Panc1 (cell line): ENCODE data around the gene SOX9. TPM values are rescaled to one million over a fixed set of nuclear protein-coding genes. Genes with fewer than 3 reads are reported as not detected.

Source experiments
- ATAC-seq: fragments of 200-7000 bp; cut with Tn5 transposase; 2 replicates; pipeline ENCODE4 v1.9.1; 2020; ENCODE audit warnings: mild to moderate bottlenecking, moderate library complexity
- BruUV-seq: library from RNA; stranded (reverse); fragments of 400-500 nt; replicated peaks from 2 replicates; lab custom pipeline; 2021; lab: Mats Ljungman, UMichigan
- CTCF ChIA-PET: fragments of 300-600 bp; sonication (Branson Sonifier 250); formaldehyde crosslinking; loops from one replicate; lab custom pipeline; 2022; ENCODE audit warnings: antibody characterized with exemption; lab: Charles Lee
- POLR2A ChIA-PET: fragments of 300-600 bp; sonication (Branson Sonifier 250); formaldehyde crosslinking; loops from one replicate; lab custom pipeline; 2022; ENCODE audit warnings: antibody characterized with exemption; lab: Charles Lee
- DNase-seq: peaks from one replicate; pipeline ENCODE4 v3.0.0-alpha.2; 2010; ENCODE audit warnings: low read depth, low spot score
- H3K27ac ChIP-seq: 2 replicates; pipeline ENCODE4 v1.5.1; 2011; ENCODE audit warnings: mild to moderate bottlenecking, low read length, inconsistent platforms
- H3K27me3 ChIP-seq: fragments of 200-500 bp; sonication (Bioruptor generic); 2 replicates; pipeline ENCODE4 v1.6.0; 2014; ENCODE audit warnings: low read length, inconsistent platforms; ENCODE audit not compliant: control insufficient read depth, insufficient read depth
- H3K36me3 ChIP-seq: fragments of 200-500 bp; sonication (Bioruptor generic); 2 replicates; pipeline ENCODE4 v1.5.1; 2014; ENCODE audit warnings: inconsistent platforms, mild to moderate bottlenecking, low read length, moderate library complexity; ENCODE audit not compliant: control insufficient read depth, insufficient read depth
- H3K4me1 ChIP-seq: 2 replicates; pipeline ENCODE4 v1.5.1; 2011; ENCODE audit warnings: inconsistent platforms, mild to moderate bottlenecking, low read length, moderate library complexity; ENCODE audit not compliant: control insufficient read depth, insufficient read depth
- H3K4me3 ChIP-seq, 2 experiments: 2 replicates each; pipeline ENCODE4 v1.5.1; 2011 to 2012; ENCODE audit warnings: low read depth in 2 of 2, low read length in 2 of 2, mild to moderate bottlenecking in 2 of 2, inconsistent platforms in 1 of 2, moderate library complexity in 1 of 2
- H3K9me3 ChIP-seq: fragments of 200-500 bp; sonication (Bioruptor generic); 2 replicates; pipeline ENCODE4 v1.5.1; 2014; ENCODE audit warnings: low read depth, mild to moderate bottlenecking, inconsistent platforms, low read length, moderate library complexity; ENCODE audit not compliant: control insufficient read depth, insufficient read depth
- CTCF ChIP-seq: fragments of 450-650 bp; IDR thresholded peaks from 2 replicates; pipeline ENCODE4 v1.5.1; 2017; ENCODE audit warnings: mild to moderate bottlenecking
- POLR2AphosphoS5 ChIP-seq: IDR thresholded peaks from 2 replicates; pipeline ENCODE4 v1.6.1; 2012; ENCODE audit warnings: mild to moderate bottlenecking, low read depth, low read length, moderate library complexity
- REST ChIP-seq, 2 experiments: IDR thresholded peaks; 2 replicates each; pipeline ENCODE4 v1.6.1; 2011 to 2012; ENCODE audit warnings: low read depth in 2 of 2, control low read depth in 1 of 2, low read length in 1 of 2, mild to moderate bottlenecking in 1 of 2, moderate library complexity in 1 of 2; ENCODE audit not compliant: insufficient read depth in 1 of 2
- SIN3A ChIP-seq: IDR thresholded peaks from 2 replicates; pipeline ENCODE4 v1.6.1; 2012; ENCODE audit warnings: low read depth, mild to moderate bottlenecking, low read length, moderate library complexity, borderline replicate concordance; ENCODE audit not compliant: insufficient read depth
- TCF7L2 ChIP-seq: IDR thresholded peaks from 2 replicates; pipeline ENCODE4 v1.6.1; 2011; ENCODE audit warnings: mild to moderate bottlenecking, low read depth, low read length, inconsistent platforms
- in situ Hi-C: cut with HindIII; loops from 2 replicates; pipeline ENCODE4 v1.10.0; 2016; ENCODE audit warnings: low sequenced_read_pairs, low pct_unique_long_range_greater_than_20kb
- intact Hi-C: fragments of 100-400 bp; cut with micrococcal nuclease; formaldehyde crosslinking; loops from one replicate; pipeline ENCODE4 v1.10.0; 2022; ENCODE audit not compliant: unreplicated experiment
- total RNA-seq: library from RNA; stranded (reverse); gene quantifications from one replicate; pipeline ENCODE4 v1.2.1, GENCODE V29; 2021; ENCODE audit not compliant: unreplicated experiment

The SOX9 gene
- total RNA-seq, 1 experiment from 2014 or later, result 79.5 TPM

GRCh38 chr17:72075995-72076677 lies 44.7 kb upstream of the SOX9 start:
- Histone ChIP-seq H3K27me3 (peaks cover 3% of the 10 kb centered on the region; the same call in 1 of the 2 replicates), H3K4me1 (no peaks in the 10 kb centered on the region), H3K4me3 (no peak overlapping the region), H3K9me3 (no peaks in the 10 kb centered on the region), H3K27ac (no peak overlapping the region), H3K36me3 (no peaks in the 10 kb centered on the region)
- DNase-seq (no peak), ATAC-seq (no peak)
- in situ Hi-C loops, result no loop called here
- intact Hi-C loops, result no loop called here
- ChIA-PET POLR2A (interaction anchor here (0.7 kb wide), 2 partner anchors 76 to 297 kb away, joined by 7 to 9 read pairs; no protein-coding TSS in a partner anchor), CTCF (no interaction called here)
- no TSS peak for BruUV-seq
- no peak for TF ChIP-seq CTCF
- TF ChIP-seq SIN3A, result no peak
- TF ChIP-seq POLR2AphosphoS5, result no peak
- TF ChIP-seq REST (IDR thresholded peaks at IDR 0.05; ENCODE audit: insufficient read depth in 1 of 2, low read depth in 2 of 2, low read length in 1 of 2), result no peak
- TF ChIP-seq TCF7L2, result no peak

GRCh38 chr17:72076678-72077030 lies 44.2 kb upstream of the SOX9 start:
- H3K4me3 ChIP-seq, result no peak overlapping the region
- H3K9me3 ChIP-seq, result no peaks in the 10 kb centered on the region
- ChIA-PET CTCF (no interaction called here), POLR2A (no interaction called here)
- H3K36me3 ChIP-seq, result no peaks in the 10 kb centered on the region
- no peak overlapping the region for H3K27ac ChIP-seq
- BruUV-seq, result no TSS peak
- TF ChIP-seq REST (IDR thresholded peaks at IDR 0.05; ENCODE audit: insufficient read depth in 1 of 2, low read depth in 2 of 2, low read length in 1 of 2), result no peak
- TF ChIP-seq SIN3A, result no peak
- TF ChIP-seq POLR2AphosphoS5, result no peak
- no peak for TF ChIP-seq TCF7L2
- TF ChIP-seq CTCF, result no peak
- intact Hi-C loops (no loop called here), in situ Hi-C loops (no loop called here)
- H3K27me3 ChIP-seq, result peaks cover 3% of the 10 kb centered on the region; the same call in 1 of the 2 replicates
- H3K4me1 ChIP-seq, result no peaks in the 10 kb centered on the region
- ATAC-seq (no peak), DNase-seq (no peak)
